Measurements from ENCODE around the gene PCDHA9. TPM values are rescaled to one million over a fixed set of nuclear protein-coding genes. Genes with fewer than 3 reads are reported as not detected.

Gene PCDHA9
- total RNA-seq, 2 experiments from 2014 or later, result not detected

DNA sequence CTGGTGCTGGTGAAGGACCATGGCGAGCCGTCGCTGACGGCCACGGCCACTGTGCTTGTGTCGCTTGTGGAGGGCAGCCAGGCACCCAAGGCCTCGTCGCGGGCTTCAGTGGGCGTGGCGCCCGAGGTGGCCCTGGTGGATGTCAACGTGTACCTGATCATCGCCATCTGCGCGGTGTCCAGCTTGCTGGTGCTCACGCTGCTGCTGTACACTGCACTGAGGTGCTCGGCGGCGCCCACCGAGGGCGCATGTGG lies 9.7 kb downstream of the PCDHA9 start:
- CTCF ChIA-PET, result no interaction called here
- no peak for DNase-seq
- no peak overlapping the region for H3K27ac Mint-ChIP-seq
- H3K4me1 Mint-ChIP-seq (ENCODE audit: low read depth), result no peaks in the 10 kb centered on the region
- peaks cover 23% of the 10 kb centered on the region for H3K27me3 Mint-ChIP-seq
- ATAC-seq, result no peak
- TF ChIP-seq, protein P1, sequence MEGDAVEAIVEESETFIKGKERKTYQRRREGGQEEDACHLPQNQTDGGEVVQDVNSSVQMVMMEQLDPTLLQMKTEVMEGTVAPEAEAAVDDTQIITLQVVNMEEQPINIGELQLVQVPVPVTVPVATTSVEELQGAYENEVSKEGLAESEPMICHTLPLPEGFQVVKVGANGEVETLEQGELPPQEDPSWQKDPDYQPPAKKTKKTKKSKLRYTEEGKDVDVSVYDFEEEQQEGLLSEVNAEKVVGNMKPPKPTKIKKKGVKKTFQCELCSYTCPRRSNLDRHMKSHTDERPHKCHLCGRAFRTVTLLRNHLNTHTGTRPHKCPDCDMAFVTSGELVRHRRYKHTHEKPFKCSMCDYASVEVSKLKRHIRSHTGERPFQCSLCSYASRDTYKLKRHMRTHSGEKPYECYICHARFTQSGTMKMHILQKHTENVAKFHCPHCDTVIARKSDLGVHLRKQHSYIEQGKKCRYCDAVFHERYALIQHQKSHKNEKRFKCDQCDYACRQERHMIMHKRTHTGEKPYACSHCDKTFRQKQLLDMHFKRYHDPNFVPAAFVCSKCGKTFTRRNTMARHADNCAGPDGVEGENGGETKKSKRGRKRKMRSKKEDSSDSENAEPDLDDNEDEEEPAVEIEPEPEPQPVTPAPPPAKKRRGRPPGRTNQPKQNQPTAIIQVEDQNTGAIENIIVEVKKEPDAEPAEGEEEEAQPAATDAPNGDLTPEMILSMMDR (IDR thresholded peaks at IDR 0.05), result no peak
- intact Hi-C loops (cut with micrococcal nuclease), result no loop called here
- no peak overlapping the region for H3K4me3 Mint-ChIP-seq
- H3K36me3 Mint-ChIP-seq (ENCODE audit: low read depth), result peaks cover 2% of the 10 kb centered on the region
- POLR2A ChIA-PET, result no interaction called here
- peaks cover 29% of the 10 kb centered on the region for H3K9me3 Mint-ChIP-seq

DNA sequence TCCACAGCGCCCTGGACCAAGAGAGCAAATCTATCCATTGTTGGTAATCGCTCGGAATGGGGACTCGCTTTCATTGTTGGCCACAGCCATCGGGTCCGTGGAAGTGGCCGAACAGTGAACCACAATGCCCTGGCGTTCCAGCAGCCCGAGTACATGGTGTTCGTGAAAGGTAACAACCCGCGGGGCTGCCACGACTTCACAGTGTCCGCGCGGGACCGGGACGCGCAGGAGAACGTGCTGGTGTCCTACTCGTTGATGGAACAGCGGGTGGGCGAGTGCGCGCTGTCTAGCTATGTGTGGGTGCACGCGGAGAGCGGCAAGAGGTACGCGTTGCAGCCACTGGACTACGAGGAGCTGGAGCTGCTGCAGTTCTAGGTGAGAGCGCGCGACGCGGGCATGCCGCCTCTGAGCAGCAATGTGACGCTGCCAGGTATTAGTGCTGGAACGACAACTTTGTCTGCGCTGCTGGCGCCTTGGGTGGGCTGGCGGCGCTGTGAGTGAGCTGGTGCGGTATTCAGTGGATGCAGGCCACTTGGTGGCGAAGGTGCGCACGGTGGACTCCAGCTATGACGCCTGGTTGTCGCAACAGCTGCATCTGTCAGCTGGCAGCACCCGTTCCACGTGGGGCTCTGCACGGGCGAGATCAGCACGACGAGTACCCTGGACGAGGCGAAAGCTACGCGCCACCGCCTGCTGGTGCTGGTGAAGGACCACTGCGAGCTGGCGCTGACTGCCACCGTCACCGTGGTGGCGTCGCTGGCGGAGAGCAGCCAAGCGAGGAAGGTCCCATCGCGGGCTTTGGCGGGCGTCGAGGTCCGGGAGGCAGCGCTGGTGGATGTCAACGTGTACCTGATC lies 14.5 kb downstream of the PCDHA9 start:
- Mint-ChIP-seq H3K4me3 (no peak overlapping the region), H3K27ac (no peak overlapping the region), H3K4me1 (ENCODE audit: low read depth) (no peaks in the 10 kb centered on the region), H3K27me3 (peaks cover 14% of the 10 kb centered on the region), H3K36me3 (ENCODE audit: low read depth) (peaks cover 2% of the 10 kb centered on the region), H3K9me3 (peaks cover 11% of the 10 kb centered on the region)
- ChIA-PET POLR2A (interaction anchor here (0.6 kb wide), 1 partner anchor 528 kb away, joined by 3 read pairs; no protein-coding TSS in a partner anchor), CTCF (no interaction called here)
- DNase-seq (no peak), ATAC-seq (no peak)
- intact Hi-C loops (cut with micrococcal nuclease), result no loop called here
- TF ChIP-seq, protein P1 (IDR thresholded peaks at IDR 0.05), result no peak

DNA sequence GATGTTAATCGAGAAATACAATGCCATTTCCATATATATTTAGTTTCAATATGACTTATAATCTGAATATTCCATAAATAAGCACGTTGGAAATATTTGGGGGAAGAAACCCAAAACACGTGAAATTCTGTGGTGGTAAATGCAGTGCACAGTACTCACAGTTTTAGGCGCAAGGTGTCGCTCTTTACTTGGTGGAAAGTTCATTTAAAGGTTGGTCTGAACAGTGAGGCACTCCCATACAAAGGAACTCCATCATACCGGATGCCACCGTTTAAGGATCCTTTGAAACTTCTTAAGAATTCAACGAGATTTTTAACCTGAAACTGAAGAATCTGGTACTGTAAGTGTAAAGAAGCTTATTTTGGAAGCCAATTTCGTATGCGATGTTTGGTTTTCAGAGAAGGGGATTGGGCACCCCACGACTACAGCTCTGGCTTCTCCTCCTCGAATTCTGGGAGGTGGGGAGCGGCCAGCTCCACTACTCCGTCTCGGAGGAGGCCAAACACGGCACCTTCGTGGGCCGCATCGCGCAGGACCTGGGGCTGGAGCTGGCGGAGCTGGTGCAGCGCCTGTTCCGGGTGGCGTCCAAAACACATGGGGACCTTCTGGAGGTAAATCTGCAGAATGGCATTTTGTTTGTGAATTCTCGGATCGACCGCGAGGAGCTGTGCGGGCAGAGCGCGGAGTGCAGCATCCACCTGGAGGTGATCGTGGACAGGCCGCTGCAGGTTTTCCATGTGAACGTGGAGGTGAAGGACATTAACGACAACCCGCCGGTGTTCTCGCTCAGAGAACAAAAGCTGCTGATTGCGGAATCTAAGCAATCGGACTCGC lies 20.8 kb downstream of the PCDHA9 start, which contains the start of gene PCDHA11:
PCDHA11 (plus strand) TSS at position 237 of the 834 bp plus-strand sequence; CDS start at position 384, 147 bp downstream.
- CTCF ChIA-PET, result interaction anchor here (0.8 to 1.2 kb wide), 5 partner anchors 17 to 83 kb away, joined by 3 to 4 read pairs (median 3); partner anchors contain the start of gene PCDHA1
- Mint-ChIP-seq H3K4me3 (no peak within 1 kb of the TSS), H3K27ac (no peak within 1 kb of the TSS), H3K36me3 (ENCODE audit: low read depth) (peaks cover 2% of the 10 kb centered on the region), H3K4me1 (ENCODE audit: low read depth) (no peaks in the 10 kb centered on the region), H3K9me3 (peaks cover 8% of the 10 kb centered on the region), H3K27me3 (peaks cover 15% of the 10 kb centered on the region)
- no peak for DNase-seq
- POLR2A ChIA-PET, result no interaction called here
- TF ChIP-seq, protein P1 (IDR thresholded peaks at IDR 0.05), result no peak
- no peak for ATAC-seq
- intact Hi-C loops (cut with micrococcal nuclease), result no loop called here

DNA sequence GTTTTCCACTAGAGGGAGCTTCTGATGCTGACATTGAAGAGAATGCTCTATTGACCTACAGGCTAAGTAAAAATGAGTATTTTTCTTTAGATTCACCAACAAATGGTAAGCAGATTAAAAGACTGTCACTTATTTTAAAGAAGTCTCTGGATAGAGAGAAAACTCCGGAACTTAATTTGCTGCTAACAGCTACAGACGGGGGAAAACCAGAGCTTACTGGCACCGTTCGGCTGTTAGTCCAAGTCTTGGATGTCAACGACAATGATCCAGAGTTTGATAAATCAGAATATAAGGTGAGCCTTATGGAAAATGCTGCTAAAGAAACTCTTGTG lies 21.3 kb downstream of the PCDHA9 start:
- TF ChIP-seq, protein P1 (IDR thresholded peaks at IDR 0.05), result no peak
- DNase-seq (no peak), ATAC-seq (no peak)
- peaks cover 2% of the 10 kb centered on the region for H3K36me3 Mint-ChIP-seq (ENCODE audit: low read depth)
- peaks cover 18% of the 10 kb centered on the region for H3K27me3 Mint-ChIP-seq
- intact Hi-C loops (cut with micrococcal nuclease), result no loop called here
- no peak overlapping the region for H3K4me3 Mint-ChIP-seq
- H3K27ac Mint-ChIP-seq, result no peak overlapping the region
- no peaks in the 10 kb centered on the region for H3K4me1 Mint-ChIP-seq (ENCODE audit: low read depth)
- peaks cover 12% of the 10 kb centered on the region for H3K9me3 Mint-ChIP-seq
- POLR2A ChIA-PET, result no interaction called here
- CTCF ChIA-PET, result interaction anchor here (0.8 to 1.2 kb wide), 5 partner anchors 18 to 83 kb away, joined by 3 to 4 read pairs (median 3); partner anchors contain the start of gene PCDHA1

Measured in activated CD8-positive, alpha-beta T cell treated with anti-CD3 and anti-CD28 coated beads for 36 hours (primary cell).